Esophagus muscularis mucosa (tissue), 4 donors: Measurements from ENCODE around the gene TCERG1L. TPM values are rescaled to one million over a fixed set of nuclear protein-coding genes. Genes with fewer than 3 reads are reported as not detected.

ENCODE experiments used
- DNase-seq: peaks from one replicate; pipeline ENCODE4 v3.0.0-alpha.2; 2017; ENCODE audit errors: extremely low spot score
- H3K27ac ChIP-seq, 4 donors: fragments of 200-600 bp; sonication (generic); replicated peaks in 1 of 4; 1 replicate in 3 of 4; 2 replicates in 1 of 4; pipeline ENCODE4 v1.5.1; 2016 to 2019; ENCODE audit warnings: mild to moderate bottlenecking in 1 of 4
- H3K27me3 ChIP-seq, 4 donors: fragments of 200-600 bp; sonication (generic); one replicate each; pipeline versions ENCODE4 v1.5.1 to v1.6.0; 2016 to 2019
- H3K36me3 ChIP-seq, 4 donors: fragments of 200-600 bp; sonication (generic); one replicate each; pipeline ENCODE4 v1.5.1; 2016 to 2019
- H3K4me1 ChIP-seq, 4 donors: fragments of 200-600 bp; sonication (generic); one replicate each; pipeline ENCODE4 v1.5.1; 2016 to 2019
- H3K4me3 ChIP-seq, 4 donors: fragments of 200-600 bp; sonication (generic); 1 replicate in 2 of 4; 2 replicates in 2 of 4; pipeline ENCODE4 v1.5.1; 2016 to 2019; ENCODE audit warnings: mild to moderate bottlenecking in 4 of 4, moderate library complexity in 1 of 4
- H3K9me3 ChIP-seq, 4 donors: fragments of 200-600 bp; sonication (generic); 1 replicate in 3 of 4; 2 replicates in 1 of 4; pipeline ENCODE4 v1.5.1; 2016 to 2019
- CTCF ChIP-seq, 3 experiments: fragments of 200-600 bp in 2 of 3; fragments of 450-650 bp in 1 of 3; sonication (generic) in 2 of 3; IDR thresholded peaks; one replicate each; pipeline ENCODE4 v1.5.1; 2017 to 2019; ENCODE audit warnings: antibody characterized with exemption in 3 of 3, mild to moderate bottlenecking in 2 of 3, moderate library complexity in 1 of 3
- EP300 ChIP-seq: sonication (generic); formaldehyde crosslinking; IDR thresholded peaks from one replicate; pipeline ENCODE4 v1.6.1; 2017; ENCODE audit warnings: antibody characterized with exemption
- POLR2A ChIP-seq: fragments of 450-650 bp; IDR thresholded peaks from one replicate; pipeline ENCODE4 v1.6.1; 2017; ENCODE audit warnings: antibody characterized with exemption, moderate library complexity, mild to moderate bottlenecking, low read depth
- POLR2AphosphoS5 ChIP-seq, 2 donors: sonication (generic); formaldehyde crosslinking; IDR thresholded peaks; one replicate each; pipeline ENCODE4 v1.6.1; 2017; ENCODE audit warnings: antibody characterized with exemption in 2 of 2
- WGBS: methylation state at CpG from one replicate; pipeline ENCODE4 v1.1.5; 2018; 5-methylcytosine and 5-hydroxymethylcytosine counted together
- intact Hi-C: fragments of 100-400 bp; cut with DNase I; formaldehyde crosslinking; loops from one replicate; pipeline ENCODE4 v1.15.1; 2023
- total RNA-seq, 4 donors: library from RNA; depleted of rRNA; stranded (reverse); fragments of >200 nt; gene quantifications; one replicate each; pipeline versions ENCODE4 v1.1.0 to v1.2.1, GENCODE V29; 2016

The TCERG1L gene
- total RNA-seq, 4 donors from 2014 or later, result not detected

- no peak for DNase-seq
Measured at GRCh38 chr10:131077031-131077430, 234.5 kb downstream of the TCERG1L start.

GRCh38 chr10:131076356-131076755, 235.2 kb downstream of the TCERG1L start:
- DNase-seq, result no peak
- no peak overlapping the region for H3K4me3 ChIP-seq
- peaks cover 0 to 13% (median 0%) of the 10 kb centered on the region in 4 donors for H3K27me3 ChIP-seq
- intact Hi-C loops, result no loop called here
- TF ChIP-seq POLR2A (no peak), EP300 (no peak), POLR2AphosphoS5 (IDR thresholded peaks at IDR 0.05) (no peak), CTCF (IDR thresholded peaks at IDR 0.05) (no peak)
- no peaks in the 10 kb centered on the region for H3K4me1 ChIP-seq
- H3K9me3 ChIP-seq, result no peaks in the 10 kb centered on the region
- no peak overlapping the region for H3K27ac ChIP-seq
- no peaks in the 10 kb centered on the region for H3K36me3 ChIP-seq
- WGBS, result 85% methylated on average over 8 of the region's 8 CpGs

More at GRCh38 chr10:131077031-131077430, 234.5 kb downstream of the TCERG1L start:
- H3K4me3 ChIP-seq, result no peak overlapping the region
- 74% methylated on average over 6 of the region's 6 CpGs for WGBS
- intact Hi-C loops, result no loop called here
- no peaks in the 10 kb centered on the region for H3K9me3 ChIP-seq
- no peaks in the 10 kb centered on the region for H3K36me3 ChIP-seq
- H3K27me3 ChIP-seq, result peaks cover 0 to 13% (median 0%) of the 10 kb centered on the region in 4 donors
- no peaks in the 10 kb centered on the region for H3K4me1 ChIP-seq
- TF ChIP-seq POLR2AphosphoS5 (IDR thresholded peaks at IDR 0.05) (no peak), CTCF (IDR thresholded peaks at IDR 0.05) (no peak), POLR2A (no peak), EP300 (no peak)
- H3K27ac ChIP-seq, result no peak overlapping the region

GRCh38 chr10:131075218-131075770, 236.2 kb downstream of the TCERG1L start:
- intact Hi-C loops, result no loop called here
- 98% methylated on average over 20 of the region's 27 CpGs for WGBS
- TF ChIP-seq EP300, result no peak
- no peak for TF ChIP-seq CTCF (IDR thresholded peaks at IDR 0.05)
- TF ChIP-seq POLR2AphosphoS5 (IDR thresholded peaks at IDR 0.05), result no peak
- TF ChIP-seq POLR2A, result no peak
- Histone ChIP-seq H3K4me3 (no peak overlapping the region), H3K36me3 (no peaks in the 10 kb centered on the region), H3K9me3 (no peaks in the 10 kb centered on the region), H3K27ac (no peak overlapping the region), H3K4me1 (no peaks in the 10 kb centered on the region), H3K27me3 (peaks cover 0 to 13% (median 0%) of the 10 kb centered on the region in 4 donors)
- no peak for DNase-seq

GRCh38 chr10:131074682-131075081, 236.8 kb downstream of the TCERG1L start:
- intact Hi-C loops, result no loop called here
- Histone ChIP-seq H3K27ac (no peak overlapping the region), H3K9me3 (no peaks in the 10 kb centered on the region), H3K36me3 (no peaks in the 10 kb centered on the region), H3K27me3 (peaks cover 0 to 13% (median 0%) of the 10 kb centered on the region in 4 donors), H3K4me1 (no peaks in the 10 kb centered on the region), H3K4me3 (no peak overlapping the region)
- 89% methylated on average over 6 of the region's 8 CpGs for WGBS
- TF ChIP-seq EP300 (no peak), POLR2A (no peak), CTCF (IDR thresholded peaks at IDR 0.05) (no peak), POLR2AphosphoS5 (IDR thresholded peaks at IDR 0.05) (no peak)
- DNase-seq, result no peak
